Measurements from ENCODE around the gene VTI1A. TPM values are rescaled to one million over a fixed set of nuclear protein-coding genes. Genes with fewer than 3 reads are reported as not detected.

The VTI1A gene
- total and polyA plus RNA-seq, 2 of the 13 experiments (the other 11 are each of a cell fraction or from before 2014, with no cell fraction given), result 11.7 to 32.7 TPM

GRCh38 chr10:112811741-112812551 lies 364.9 kb downstream of the VTI1A start (continued):
- TF ChIP-seq ZNF503 (CRISPR knock-in tag; IDR thresholded peaks at IDR 0.05), result peak; percentile 90; the same call in 1 of the 2 replicates
- TF ChIP-seq ETV5 (CRISPR knock-in tag; IDR thresholded peaks at IDR 0.05; ENCODE audit: borderline replicate concordance), result peak; percentile 56; the same call in 1 of the 2 replicates
- peak; percentile 76; the same call in 1 of the 2 replicates for TF ChIP-seq MIER3 (CRISPR knock-in tag; IDR thresholded peaks at IDR 0.05; ENCODE audit: borderline replicate concordance)
- TF ChIP-seq ATF4 (CRISPR knock-in tag; IDR thresholded peaks at IDR 0.05), result no peak
- TF ChIP-seq RARA (CRISPR knock-in tag; IDR thresholded peaks at IDR 0.05), result peak; percentile 83
- 0 out of 2 replicates have a peak, but pooled peaks have one; percentile 58 for TF ChIP-seq SMAD3 (CRISPR knock-in tag; IDR thresholded peaks at IDR 0.05)
- 0 out of 2 replicates have a peak, but pooled peaks have one; percentile 14 for TF ChIP-seq ELF1 (CRISPR knock-in tag; IDR thresholded peaks at IDR 0.05)
- TF ChIP-seq ZNF180 (CRISPR knock-in tag; IDR thresholded peaks at IDR 0.05; ENCODE audit: borderline replicate concordance, low read depth), result no peak
- no peak for TF ChIP-seq ZFP82 (CRISPR knock-in tag; IDR thresholded peaks at IDR 0.05; ENCODE audit: borderline replicate concordance)
- peak; percentile 46; the same call in 1 of the 2 replicates for TF ChIP-seq PATZ1 (CRISPR knock-in tag; IDR thresholded peaks at IDR 0.05)

All from HepG2 (cell line).